MM.1S (cell line): ENCODE results near the gene TRAFD1.

Experiments
- DNase-seq: peaks from one replicate; pipeline ENCODE4 v3.0.0-alpha.2; 2015
- H2AFZ ChIP-seq: fragments of 300-600 bp; sonication (generic); 2 replicates; pipeline ENCODE4 v1.6.0; 2016; ENCODE audit warnings: antibody characterized with exemption, low read length
- H3F3A ChIP-seq: fragments of 300-600 bp; sonication (generic); 2 replicates; pipeline ENCODE4 v1.6.1; 2016; ENCODE audit warnings: mild to moderate bottlenecking, antibody characterized with exemption, low read length, moderate library complexity, mixed read lengths; ENCODE audit not compliant: insufficient read depth
- H3K27ac ChIP-seq: fragments of 300-600 bp; sonication (generic); 2 replicates; pipeline ENCODE4 v1.5.1; 2016; ENCODE audit warnings: mild to moderate bottlenecking, low read length
- H3K27me3 ChIP-seq: fragments of 300-600 bp; sonication (generic); replicated peaks from 2 replicates; pipeline ENCODE4 v1.6.0; 2016; ENCODE audit warnings: low read length; ENCODE audit not compliant: insufficient read depth
- H3K36me3 ChIP-seq: fragments of 300-600 bp; sonication (generic); replicated peaks from 2 replicates; pipeline ENCODE4 v1.6.1; 2016; ENCODE audit warnings: mild to moderate bottlenecking, low read length, mixed read lengths; ENCODE audit not compliant: insufficient read depth
- H3K4me1 ChIP-seq: fragments of 300-600 bp; sonication (generic); 2 replicates; pipeline ENCODE4 v1.6.1; 2016; ENCODE audit warnings: low read length, mixed read lengths
- H3K4me2 ChIP-seq: fragments of 300-600 bp; sonication (generic); 2 replicates; pipeline ENCODE4 v1.6.0; 2016; ENCODE audit warnings: low read depth, low read length
- H3K4me3 ChIP-seq: fragments of 300-600 bp; sonication (generic); 2 replicates; pipeline ENCODE4 v1.5.1; 2016; ENCODE audit warnings: low read length, mixed read lengths
- H3K79me2 ChIP-seq: fragments of 300-600 bp; sonication (generic); 2 replicates; pipeline ENCODE4 v1.6.1; 2016; ENCODE audit warnings: mixed run types, low read length, mixed read lengths
- H3K9ac ChIP-seq: fragments of 300-600 bp; sonication (generic); 2 replicates; pipeline ENCODE4 v1.6.1; 2016; ENCODE audit warnings: low read length, mixed read lengths
- H3K9me2 ChIP-seq: fragments of 300-600 bp; sonication (generic); replicated peaks from 2 replicates; pipeline ENCODE4 v1.6.1; 2016; ENCODE audit warnings: mild to moderate bottlenecking, low read length, mixed read lengths; ENCODE audit not compliant: insufficient read depth
- H3K9me3 ChIP-seq: fragments of 300-600 bp; sonication (generic); replicated peaks from 2 replicates; pipeline ENCODE4 v1.6.1; 2016; ENCODE audit warnings: mild to moderate bottlenecking, low read length, mixed read lengths; ENCODE audit not compliant: insufficient read depth
- H4K20me1 ChIP-seq: fragments of 300-600 bp; sonication (generic); 2 replicates; pipeline ENCODE4 v1.6.1; 2016; ENCODE audit warnings: mild to moderate bottlenecking, low read length, moderate library complexity, mixed read lengths; ENCODE audit not compliant: insufficient read depth
- CTCF ChIP-seq: fragments of 300-600 bp; sonication (generic); IDR thresholded peaks from 2 replicates; pipeline ENCODE4 v1.5.1; 2016; ENCODE audit warnings: antibody characterized with exemption, low read length, mixed read lengths
- EZH2 ChIP-seq: fragments of 300-600 bp; sonication (generic); optimal IDR thresholded peaks from 2 replicates; pipeline ENCODE3; 2017; ENCODE audit warnings: low read depth, mild to moderate bottlenecking, antibody characterized with exemption, low read length, mixed read lengths
- EZH2phosphoT487 ChIP-seq: fragments of 300-600 bp; sonication (generic); IDR thresholded peaks from 2 replicates; pipeline ENCODE4 v1.6.1; 2018; ENCODE audit warnings: antibody characterized with exemption, low read length

Gene TRAFD1

DNA sequence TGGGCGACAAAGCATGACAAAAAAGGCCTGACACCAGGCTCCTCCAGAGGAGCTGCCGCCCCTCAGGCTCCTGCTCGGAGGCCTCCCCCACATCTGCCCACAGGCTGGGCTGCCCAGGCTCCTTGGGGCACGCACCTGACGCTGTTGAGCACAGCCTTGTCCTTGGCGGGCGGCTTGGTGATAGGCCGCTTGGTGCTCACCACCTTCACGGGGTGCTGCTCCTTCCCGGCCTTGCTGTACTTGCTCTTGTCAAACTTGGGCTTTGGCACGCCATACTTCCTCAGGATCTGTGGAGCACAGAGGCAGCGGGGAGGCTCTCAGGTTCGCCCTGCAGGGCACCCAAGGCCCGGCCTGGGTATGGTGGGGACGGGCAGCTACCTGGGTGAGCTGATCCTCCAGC lies 53.4 kb downstream of the TRAFD1 start:
- H4K20me1 ChIP-seq = no peaks in the 10 kb centered on the region
- H3K9ac ChIP-seq = no peak overlapping the region
- H3K4me1 ChIP-seq = no peaks in the 10 kb centered on the region
- H3K4me3 ChIP-seq = no peak overlapping the region
- no peak overlapping the region for H2AFZ ChIP-seq
- no peaks in the 10 kb centered on the region for H3K36me3 ChIP-seq
- no peak overlapping the region for H3K4me2 ChIP-seq
- no peaks in the 10 kb centered on the region for H3F3A ChIP-seq
- H3K79me2 ChIP-seq = no peaks in the 10 kb centered on the region
- no peak for TF ChIP-seq CTCF
- no peak for TF ChIP-seq EZH2
- no peak for TF ChIP-seq EZH2phosphoT487
- no peaks in the 10 kb centered on the region for H3K9me3 ChIP-seq
- H3K9me2 ChIP-seq = no peaks in the 10 kb centered on the region
- DNase-seq = no peak
- no peaks in the 10 kb centered on the region for H3K27me3 ChIP-seq
- H3K27ac ChIP-seq = no peak overlapping the region

DNA sequence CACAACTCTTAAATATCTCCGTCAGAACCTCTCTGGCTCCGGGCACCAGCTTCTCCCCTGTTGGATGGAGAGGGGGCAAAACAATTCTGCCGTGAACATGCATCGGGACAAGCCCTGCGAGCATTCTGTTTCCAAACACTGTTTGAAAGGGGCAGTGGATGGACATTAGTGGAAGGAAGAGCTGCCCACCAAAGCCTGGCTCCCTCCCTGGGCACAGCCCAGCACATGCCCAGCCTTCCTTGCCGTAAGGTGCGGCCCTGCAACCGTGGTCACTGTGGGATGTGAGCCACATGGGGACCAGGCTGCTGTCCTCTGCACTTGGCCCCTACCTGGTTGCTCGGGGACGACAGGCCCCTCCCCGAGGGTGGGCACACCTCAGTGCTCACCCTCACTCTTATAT lies 54.0 kb downstream of the TRAFD1 start:
- no peak overlapping the region for H3K4me2 ChIP-seq
- TF ChIP-seq EZH2phosphoT487 = no peak
- TF ChIP-seq CTCF = no peak
- no peak for TF ChIP-seq EZH2
- no peak overlapping the region for H3K27ac ChIP-seq
- H4K20me1 ChIP-seq = no peaks in the 10 kb centered on the region
- no peaks in the 10 kb centered on the region for H3K27me3 ChIP-seq
- DNase-seq = no peak
- H3K9me2 ChIP-seq = no peaks in the 10 kb centered on the region
- H3K79me2 ChIP-seq = no peaks in the 10 kb centered on the region
- H2AFZ ChIP-seq = no peak overlapping the region
- H3K4me1 ChIP-seq = no peaks in the 10 kb centered on the region
- no peak overlapping the region for H3K4me3 ChIP-seq
- no peaks in the 10 kb centered on the region for H3K9me3 ChIP-seq
- H3F3A ChIP-seq = no peaks in the 10 kb centered on the region
- H3K36me3 ChIP-seq = no peaks in the 10 kb centered on the region
- H3K9ac ChIP-seq = no peak overlapping the region

GRCh38 chr12:112179916-112180315 lies 54.6 kb downstream of the TRAFD1 start:
- Histone ChIP-seq H3K4me1 (no peaks in the 10 kb centered on the region), H3K27ac (no peak overlapping the region), H3K9me3 (no peaks in the 10 kb centered on the region), H3K4me3 (no peak overlapping the region), H3K9ac (no peak overlapping the region), H3K36me3 (no peaks in the 10 kb centered on the region), H4K20me1 (no peaks in the 10 kb centered on the region), H3K4me2 (no peak overlapping the region), H3F3A (no peaks in the 10 kb centered on the region), H3K27me3 (no peaks in the 10 kb centered on the region), H3K79me2 (no peaks in the 10 kb centered on the region), H3K9me2 (no peaks in the 10 kb centered on the region), H2AFZ (no peak overlapping the region)
- TF ChIP-seq EZH2 (no peak), EZH2phosphoT487 (no peak), CTCF (no peak)
- no peak for DNase-seq
